Measurements from ENCODE around the gene LSM4. TPM values are rescaled to one million over a fixed set of nuclear protein-coding genes. Genes with fewer than 3 reads are reported as not detected.
"Not testable (repeated sequence)": the region's sequence is repeated elsewhere in the genome, so short reads cannot be mapped to it uniquely, and the experiment has no call there.

Gene LSM4
- total RNA-seq, 1 donor from 2014 or later = 72.3 TPM

GRCh38 chr19:18330868-18331267 is 8.0 kb upstream of the LSM4 start:
- Histone ChIP-seq H3K9me3 (no peaks in the 10 kb centered on the region), H3K4me1 (peaks cover 9% of the 10 kb centered on the region), H3K27me3 (ENCODE audit: low read depth) (no peaks in the 10 kb centered on the region), H3K4me3 (no peak overlapping the region), H3K27ac (no peak overlapping the region), H3K36me3 (no peaks in the 10 kb centered on the region)
- TF ChIP-seq CTCF (IDR thresholded peaks at IDR 0.05) = no peak
- intact Hi-C loops (cut with DNase I) = no loop called here
- no peak for ATAC-seq
- no peak for DNase-seq

GRCh38 chr19:18329035-18329376 is 6.1 kb upstream of the LSM4 start:
- DNase-seq (no peak), ATAC-seq (peak in 1 of 2 donors; percentile 3)
- Histone ChIP-seq H3K4me3 (peak overlapping the region; percentile 31), H3K4me1 (peaks cover 12% of the 10 kb centered on the region), H3K36me3 (no peaks in the 10 kb centered on the region), H3K9me3 (no peaks in the 10 kb centered on the region), H3K27ac (peak overlapping the region; percentile 33), H3K27me3 (ENCODE audit: low read depth) (no peaks in the 10 kb centered on the region)
- no peak for TF ChIP-seq CTCF (IDR thresholded peaks at IDR 0.05)
- intact Hi-C loops (cut with DNase I) = loop anchor here (10.0 kb wide), 1 partner anchor 54 kb away; the partner anchor contains the start of gene IQCN

GRCh38 chr19:18328340-18329034 is 5.6 kb upstream of the LSM4 start:
- H3K4me1 ChIP-seq = peaks cover 18% of the 10 kb centered on the region
- intact Hi-C loops (cut with DNase I) = loop anchor here (10.0 kb wide), 1 partner anchor 54 kb away; the partner anchor contains the start of gene IQCN
- no peaks in the 10 kb centered on the region for H3K27me3 ChIP-seq (ENCODE audit: low read depth)
- peak overlapping the region; percentile 33 for H3K27ac ChIP-seq
- no peaks in the 10 kb centered on the region for H3K36me3 ChIP-seq
- H3K4me3 ChIP-seq = peak overlapping the region; percentile 31
- ATAC-seq (peak; percentile 98 to 99), DNase-seq (peak; percentile 89)
- no peaks in the 10 kb centered on the region for H3K9me3 ChIP-seq
- TF ChIP-seq CTCF (IDR thresholded peaks at IDR 0.05) = peak; percentile 85

- Histone ChIP-seq H3K27ac (no peak overlapping the region), H3K4me1 (peaks cover 30% of the 10 kb centered on the region), H3K9me3 (no peaks in the 10 kb centered on the region), H3K27me3 (ENCODE audit: low read depth) (no peaks in the 10 kb centered on the region), H3K36me3 (no peaks in the 10 kb centered on the region), H3K4me3 (no peak overlapping the region)
- no peak for TF ChIP-seq CTCF (IDR thresholded peaks at IDR 0.05)
- ATAC-seq = no peak
- intact Hi-C loops (cut with DNase I) = loop anchor here (10.0 kb wide), 1 partner anchor 52 kb away; the partner anchor contains the start of gene IQCN
- DNase-seq = no peak
Observed at GRCh38 chr19:18326772-18327171, 3.9 kb upstream of the LSM4 start.

- intact Hi-C loops (cut with DNase I) = loop anchor here (10.0 kb wide), 1 partner anchor 50 kb away; the partner anchor contains the start of gene IQCN
- peaks cover 54% of the 10 kb centered on the region for H3K4me1 ChIP-seq
- ATAC-seq; H3K27me3 ChIP-seq (ENCODE audit: low read depth); H3K36me3 ChIP-seq; H3K9me3 ChIP-seq; DNase-seq; H3K4me3 ChIP-seq: not testable (repeated sequence)
- peak overlapping the region; percentile 86 for H3K27ac ChIP-seq
Observed at GRCh38 chr19:18324373-18324731, 1.5 kb upstream of the LSM4 start.

GRCh38 chr19:18322318-18322758 is 538 bp downstream of the LSM4 start:
- Histone ChIP-seq H3K27me3 (ENCODE audit: low read depth) (no peaks in the 10 kb centered on the region), H3K36me3 (no peaks in the 10 kb centered on the region), H3K4me3 (peak overlapping the region; percentile 88), H3K4me1 (peaks cover 65% of the 10 kb centered on the region), H3K27ac (peak overlapping the region; percentile 86), H3K9me3 (no peaks in the 10 kb centered on the region)
- DNase-seq (peak; percentile 62), ATAC-seq (peak; percentile 28 to 37)
- peak; percentile 11 for TF ChIP-seq CTCF (IDR thresholded peaks at IDR 0.05)
- intact Hi-C loops (cut with DNase I) = loop anchor here (10.0 kb wide), 1 partner anchor 48 kb away; the partner anchor contains the start of gene IQCN
